Activated CD8-positive, alpha-beta T cell treated with anti-CD3 and anti-CD28 coated beads for 36 hours (primary cell): ENCODE data around the gene WNT3A. TPM values are rescaled to one million over a fixed set of nuclear protein-coding genes. Genes with fewer than 3 reads are reported as not detected.

Source experiments
- ATAC-seq: fragments of 200-7000 bp; cut with Tn5 transposase; one replicate; pipeline ENCODE4 v1.10.0; 2021; ENCODE audit warnings: mild to moderate bottlenecking, moderate library complexity
- CTCF ChIA-PET: fragments of 350-600 bp; sonication (Branson Sonifier 250); formaldehyde crosslinking; loops from one replicate; lab custom pipeline; 2021; ENCODE audit warnings: antibody characterized with exemption; lab: Charles Lee
- POLR2A ChIA-PET: fragments of 350-600 bp; sonication (Branson Sonifier 250); formaldehyde crosslinking; loops from one replicate; lab custom pipeline; 2021; ENCODE audit warnings: antibody characterized with exemption; lab: Charles Lee
- DNase-seq: peaks from one replicate; pipeline ENCODE4 v3.0.0-alpha.2; 2020
- H3K27ac Mint-ChIP-seq: one replicate; pipeline ENCODE4 v1.8.0; 2021; ENCODE audit warnings: mild to moderate bottlenecking, mixed read lengths
- H3K27me3 Mint-ChIP-seq: one replicate; pipeline ENCODE4 v1.8.0; 2021; ENCODE audit warnings: mixed read lengths
- H3K36me3 Mint-ChIP-seq: one replicate; pipeline ENCODE4 v1.8.0; 2021; ENCODE audit warnings: low read depth, mixed read lengths
- H3K4me1 Mint-ChIP-seq: one replicate; pipeline ENCODE4 v1.8.0; 2021; ENCODE audit warnings: low read depth, mixed read lengths
- H3K4me3 Mint-ChIP-seq: one replicate; pipeline ENCODE4 v1.8.0; 2021; ENCODE audit warnings: mild to moderate bottlenecking, moderate library complexity, mixed read lengths
- H3K9me3 Mint-ChIP-seq: one replicate; pipeline ENCODE4 v1.8.0; 2021; ENCODE audit warnings: mixed read lengths
- CTCF ChIP-seq: fragments of 200-600 bp; IDR thresholded peaks from one replicate; pipeline ENCODE4 v1.8.0; 2022; ENCODE audit warnings: antibody characterized with exemption, mild to moderate bottlenecking
- intact Hi-C: fragments of 100-400 bp; cut with micrococcal nuclease; formaldehyde crosslinking; loops from one replicate; pipeline ENCODE4 v1.10.0; 2022
- total RNA-seq, 2 experiments: library from RNA; stranded (reverse); gene quantifications; one replicate each; pipeline ENCODE4 v1.2.3, GENCODE V29; 2021

Gene WNT3A
- total RNA-seq, 2 experiments from 2014 or later = not detected

GRCh38 chr1:228020686-228021354 lies 14.0 kb downstream of the WNT3A start:
- Mint-ChIP-seq H3K4me1 (no peaks in the 10 kb centered on the region), H3K4me3 (no peak overlapping the region), H3K36me3 (no peaks in the 10 kb centered on the region), H3K9me3 (no peaks in the 10 kb centered on the region), H3K27ac (no peak overlapping the region), H3K27me3 (peaks cover 2% of the 10 kb centered on the region)
- intact Hi-C loops = no loop called here
- ChIA-PET POLR2A (interaction anchor here (0.7 kb wide), 1 partner anchor 14 kb away, joined by 3 read pairs; no protein-coding TSS in a partner anchor), CTCF (interaction anchor here (1.2 kb wide), 1 partner anchor 16 kb away, joined by 3 read pairs; no protein-coding TSS in a partner anchor)
- ATAC-seq (no peak), DNase-seq (no peak)
- no peak for TF ChIP-seq CTCF

- Mint-ChIP-seq H3K9me3 (no peaks in the 10 kb centered on the region), H3K27me3 (peaks cover 2% of the 10 kb centered on the region), H3K4me3 (no peak overlapping the region), H3K36me3 (no peaks in the 10 kb centered on the region), H3K4me1 (no peaks in the 10 kb centered on the region), H3K27ac (no peak overlapping the region)
- intact Hi-C loops = no loop called here
- POLR2A ChIA-PET = interaction anchor here (0.7 kb wide), 1 partner anchor 13 kb away, joined by 3 read pairs; no protein-coding TSS in a partner anchor
- ATAC-seq (no peak), DNase-seq (no peak)
- CTCF ChIA-PET = interaction anchor here (1.2 kb wide), 1 partner anchor 17 kb away, joined by 3 read pairs; no protein-coding TSS in a partner anchor
- TF ChIP-seq CTCF = no peak
These were observed 14.7 kb downstream of the WNT3A start for GRCh38 chr1:228021355-228022030.

- Mint-ChIP-seq H3K4me3 (no peak overlapping the region), H3K27ac (no peak overlapping the region), H3K27me3 (peaks cover 2% of the 10 kb centered on the region), H3K9me3 (no peaks in the 10 kb centered on the region), H3K36me3 (no peaks in the 10 kb centered on the region), H3K4me1 (no peaks in the 10 kb centered on the region)
- CTCF ChIA-PET = no interaction called here
- intact Hi-C loops = no loop called here
- DNase-seq = no peak
- POLR2A ChIA-PET = no interaction called here
- no peak for TF ChIP-seq CTCF
- no peak for ATAC-seq
These were observed 15.9 kb downstream of the WNT3A start for GRCh38 chr1:228022571-228023293.

- CTCF ChIA-PET = no interaction called here
- H3K4me1 Mint-ChIP-seq = no peaks in the 10 kb centered on the region
- H3K4me3 Mint-ChIP-seq = no peak overlapping the region
- ATAC-seq = no peak
- DNase-seq = no peak
- H3K36me3 Mint-ChIP-seq = no peaks in the 10 kb centered on the region
- no peak overlapping the region for H3K27ac Mint-ChIP-seq
- intact Hi-C loops = no loop called here
- no peak for TF ChIP-seq CTCF
- POLR2A ChIA-PET = no interaction called here
- peaks cover 2% of the 10 kb centered on the region for H3K27me3 Mint-ChIP-seq
- H3K9me3 Mint-ChIP-seq = no peaks in the 10 kb centered on the region
These were observed 16.5 kb downstream of the WNT3A start for GRCh38 chr1:228023294-228023639.
